ENCODE measurements around the gene GSTT2B. TPM values are rescaled to one million over a fixed set of nuclear protein-coding genes. Genes with fewer than 3 reads are reported as not detected.

GSTT2B gene
- total and polyA plus RNA-seq, 2 of the 8 experiments (the other 6 are each of a cell fraction or from before 2014, with no cell fraction given) = 6.3 to 13.3 TPM

- FAIRE-seq = no peak
- CTCF ChIA-PET (ENCODE audit: partially characterized antibody) = interaction anchor here (0.6 kb wide), 1 partner anchor 21 kb away, joined by 6 read pairs; no protein-coding TSS in a partner anchor
Observed at GRCh38 chr22:23925020-23925606, 35.9 kb downstream of the GSTT2B start.

More at GRCh38 chr22:23925020-23925606, 35.9 kb downstream of the GSTT2B start:
- Histone ChIP-seq H3K27me3 (replicated peaks in 1 of 4; ENCODE audit: control insufficient read depth in 3 of 4, extremely low read depth in 1 of 4, insufficient read depth in 3 of 4, low read length in 3 of 4) (no peaks in the 10 kb centered on the region), H2BK5ac (ENCODE audit: low read depth, low read length) (no peak overlapping the region), H2BK15ac (ENCODE audit: low read length) (no peak overlapping the region), H3K4me3 (ENCODE audit: extremely low read depth in 1 of 4, insufficient read depth in 2 of 4, low read depth in 3 of 4, low read length in 4 of 4) (no peak overlapping the region), H3K79me1 (ENCODE audit: low read depth, low read length) (no peaks in the 10 kb centered on the region), H3K4me1 (replicated peaks in 1 of 4; ENCODE audit: control insufficient read depth in 3 of 4, insufficient read depth in 4 of 4, low read length in 3 of 4) (no peaks in the 10 kb centered on the region), H3K18ac (ENCODE audit: extremely low read depth, low read length) (no peak overlapping the region), H2AFZ (ENCODE audit: low read length) (no peak overlapping the region), H4K20me1 (replicated peaks in 1 of 2; ENCODE audit: control insufficient read depth in 1 of 2, insufficient read depth in 2 of 2, low read length in 2 of 2) (peaks cover 0 to 4% of the 10 kb centered on the region in 2 experiments), H3K9me3 (ENCODE audit: insufficient read depth in 2 of 2, low read depth in 1 of 2, low read length in 1 of 2) (no peaks in the 10 kb centered on the region), H3K4ac (replicated peaks; ENCODE audit: insufficient read length, low read depth, low read length) (no peak overlapping the region), H4K8ac (ENCODE audit: extremely low read depth, insufficient read depth, low read length) (no peak overlapping the region), H3K27ac (ENCODE audit: low read depth, low read length) (no peak overlapping the region), H4K91ac (replicated peaks; ENCODE audit: insufficient read length, low read length) (no peak overlapping the region), H2AK5ac (ENCODE audit: low read depth, low read length) (no peak overlapping the region), H2BK12ac (ENCODE audit: low read depth, low read length) (no peak overlapping the region), H3K36me3 (ENCODE audit: control insufficient read depth in 2 of 4, insufficient read depth in 4 of 4, low read length in 3 of 4) (peaks cover 2 to 13% (median 3%) of the 10 kb centered on the region in 4 experiments; a peak in 4 of 8 replicates), H3K56ac (replicated peaks; ENCODE audit: insufficient read length, low read depth, low read length) (no peak overlapping the region), H4K5ac (ENCODE audit: insufficient read length, low read depth, low read length) (no peak overlapping the region), H3K4me2 (ENCODE audit: insufficient read depth in 1 of 2, low read depth in 2 of 2, low read length in 2 of 2) (no peak overlapping the region), H2BK20ac (ENCODE audit: low read length) (no peak overlapping the region), H3K23ac (ENCODE audit: insufficient read length) (no peak overlapping the region), H2BK120ac (replicated peaks; ENCODE audit: low read depth, low read length) (no peak overlapping the region), H3K23me2 (ENCODE audit: low read depth, low read length) (no peaks in the 10 kb centered on the region), H3K79me2 (ENCODE audit: control insufficient read depth in 1 of 2, insufficient read depth in 2 of 2, low read length in 2 of 2) (no peaks in the 10 kb centered on the region), H3K14ac (ENCODE audit: insufficient read length) (no peak overlapping the region), H3K9ac (replicated peaks in 1 of 4; ENCODE audit: extremely low read depth in 1 of 4, low read depth in 3 of 4, low read length in 3 of 4) (no peak overlapping the region)
- no peak for TF ChIP-seq HDAC2 (IDR thresholded peaks at IDR 0.05; ENCODE audit: borderline replicate concordance in 1 of 2, low read depth in 2 of 2, low read length in 2 of 2)
- TF ChIP-seq MAFK (IDR thresholded peaks at IDR 0.05; ENCODE audit: low read depth, low read length) = no peak
- TF ChIP-seq CTBP2 (IDR thresholded peaks at IDR 0.05; ENCODE audit: borderline replicate concordance, insufficient read depth, insufficient read length, low read length) = no peak
- no peak for TF ChIP-seq E2F6 (IDR thresholded peaks at IDR 0.05)
- TF ChIP-seq TEAD4 (IDR thresholded peaks at IDR 0.05; ENCODE audit: low read depth, low read length) = no peak
- no peak for TF ChIP-seq EZH2 (IDR thresholded peaks at IDR 0.05; ENCODE audit: low read depth, low read length, severe bottlenecking)
- 78% methylated on average over 6 of the region's 6 CpGs; no CpG with 5 or more reads in 1 of the 2 experiments for WGBS, 2 experiments (ENCODE audit: extremely low coverage in 1 of 2, insufficient coverage in 1 of 2, insufficient read length in 1 of 2, insufficient replicate concordance in 2 of 2, low coverage in 1 of 2, low lambda C conversion rate in 2 of 2, missing lambda C conversion rate in 1 of 2)
- no peak for DNase-seq (ENCODE audit: low read depth in 1 of 2, low spot score in 2 of 2)
- POLR2A ChIA-PET (ENCODE audit: partially characterized antibody) = interaction anchor here (1.2 kb wide), 1 partner anchor 10 kb away, joined by 3 read pairs; no protein-coding TSS in a partner anchor
